WTC11 (cell line): Measurements from ENCODE around the gene SBF2. TPM values are rescaled to one million over a fixed set of nuclear protein-coding genes. Genes with fewer than 3 reads are reported as not detected.

Experiments used
- ATAC-seq: fragments of 200-7000 bp; cut with Tn5 transposase; 2 replicates; pipeline ENCODE4 v1.10.0; 2021; ENCODE audit warnings: mild to moderate bottlenecking, moderate library complexity
- CTCF ChIA-PET: fragments of 300-600 bp; sonication (Branson Sonifier 250); formaldehyde crosslinking; loops from one replicate; lab custom pipeline; 2021; ENCODE audit warnings: antibody characterized with exemption; lab: Charles Lee
- POLR2A ChIA-PET: fragments of 350-600 bp; sonication (Branson Sonifier 250); formaldehyde crosslinking; loops from one replicate; lab custom pipeline; 2021; ENCODE audit warnings: antibody characterized with exemption; lab: Charles Lee
- DNase-seq: peaks from one replicate; pipeline ENCODE4 v3.0.0; 2021; ENCODE audit warnings: low spot score
- H3K27ac Mint-ChIP-seq: 2 replicates; pipeline ENCODE4 v1.8.0; 2021; ENCODE audit warnings: mixed read lengths
- H3K27me3 Mint-ChIP-seq: 2 replicates; pipeline ENCODE4 v1.8.0; 2021; ENCODE audit warnings: low read depth, mild to moderate bottlenecking, moderate library complexity, mixed read lengths
- H3K36me3 Mint-ChIP-seq: 2 replicates; pipeline ENCODE4 v1.8.0; 2021; ENCODE audit warnings: mixed read lengths
- H3K4me1 Mint-ChIP-seq: 2 replicates; pipeline ENCODE4 v1.8.0; 2022; ENCODE audit warnings: mixed read lengths
- H3K4me3 Mint-ChIP-seq: 2 replicates; pipeline ENCODE4 v1.8.0; 2021; ENCODE audit warnings: mild to moderate bottlenecking, moderate library complexity, mixed read lengths
- H3K9me3 Mint-ChIP-seq: 2 replicates; pipeline ENCODE4 v1.8.0; 2021; ENCODE audit warnings: mixed read lengths
- CBFB ChIP-seq: sonication (generic); formaldehyde crosslinking; IDR thresholded peaks from 2 replicates; pipeline ENCODE4 v1.8.1; 2022; ENCODE audit warnings: mild to moderate bottlenecking, low read depth, missing genetic modification reagents
- CREB1 ChIP-seq: sonication (generic); formaldehyde crosslinking; IDR thresholded peaks from 2 replicates; pipeline ENCODE4 v1.8.0; 2023; ENCODE audit warnings: mild to moderate bottlenecking, missing genetic modification reagents
- CREM ChIP-seq: sonication (generic); formaldehyde crosslinking; IDR thresholded peaks from 2 replicates; pipeline ENCODE4 v1.8.1; 2022; ENCODE audit warnings: mild to moderate bottlenecking, missing genetic modification reagents, moderate library complexity
- CTCF ChIP-seq: fragments of 200-600 bp; IDR thresholded peaks from 2 replicates; pipeline ENCODE4 v1.8.0; 2022; ENCODE audit warnings: antibody characterized with exemption
- E2F5 ChIP-seq: sonication (generic); formaldehyde crosslinking; IDR thresholded peaks from 2 replicates; pipeline ENCODE4 v1.8.1; 2022; ENCODE audit warnings: mild to moderate bottlenecking, moderate library complexity, missing genetic modification reagents
- EMX1 ChIP-seq: fragments of 250-450 bp; sonication (Bioruptor Pico); IDR thresholded peaks from 2 replicates; pipeline ENCODE4 v1.8.0; 2021; ENCODE audit warnings: mild to moderate bottlenecking
- ESRRA ChIP-seq: sonication (generic); formaldehyde crosslinking; IDR thresholded peaks from 2 replicates; pipeline ENCODE4 v1.8.1; 2022; ENCODE audit warnings: mild to moderate bottlenecking, missing genetic modification reagents, borderline replicate concordance
- ETV6 ChIP-seq: sonication (generic); formaldehyde crosslinking; IDR thresholded peaks from 2 replicates; pipeline ENCODE4 v1.8.1; 2022; ENCODE audit warnings: mild to moderate bottlenecking, missing genetic modification reagents
- FOXK1 ChIP-seq: sonication (generic); formaldehyde crosslinking; IDR thresholded peaks from 2 replicates; pipeline ENCODE4 v1.8.0; 2022; ENCODE audit warnings: mild to moderate bottlenecking, moderate library complexity, missing genetic modification reagents
- FOXP1 ChIP-seq: sonication (generic); formaldehyde crosslinking; IDR thresholded peaks from 2 replicates; pipeline ENCODE4 v1.8.0; 2022; ENCODE audit warnings: missing genetic modification reagents, mild to moderate bottlenecking, moderate library complexity, borderline replicate concordance
- IRF2 ChIP-seq: sonication (generic); formaldehyde crosslinking; IDR thresholded peaks from 2 replicates; pipeline ENCODE4 v1.8.0; 2022; ENCODE audit warnings: low read depth, missing genetic modification reagents, borderline replicate concordance
- KAT7 ChIP-seq: sonication (generic); formaldehyde crosslinking; IDR thresholded peaks from 2 replicates; pipeline ENCODE4 v1.8.1; 2023; ENCODE audit warnings: missing genetic modification reagents, mild to moderate bottlenecking, borderline replicate concordance
- MXD4 ChIP-seq: fragments of 250-450 bp; sonication (Bioruptor Pico); IDR thresholded peaks from 2 replicates; pipeline ENCODE4 v1.8.0; 2021; ENCODE audit warnings: mild to moderate bottlenecking, moderate library complexity, borderline replicate concordance
- NFYB ChIP-seq: sonication (generic); formaldehyde crosslinking; conservative IDR thresholded peaks from 2 replicates; pipeline ENCODE4 v1.8.0; 2022; ENCODE audit warnings: low read depth, missing genetic modification reagents
- NR2C2 ChIP-seq: sonication (generic); formaldehyde crosslinking; IDR thresholded peaks from 2 replicates; pipeline ENCODE4 v1.8.0; 2022; ENCODE audit warnings: mild to moderate bottlenecking, missing genetic modification reagents
- PREB ChIP-seq: sonication (generic); formaldehyde crosslinking; IDR thresholded peaks from 2 replicates; pipeline ENCODE4 v1.8.1; 2022; ENCODE audit warnings: mild to moderate bottlenecking, missing genetic modification reagents, moderate library complexity, borderline replicate concordance
- PRRX2 ChIP-seq: fragments of 250-450 bp; sonication (Bioruptor Pico); IDR thresholded peaks from 2 replicates; pipeline ENCODE4 v1.8.0; 2021; ENCODE audit warnings: mild to moderate bottlenecking
- RORB ChIP-seq: fragments of 250-450 bp; sonication (Bioruptor Pico); IDR thresholded peaks from 2 replicates; pipeline ENCODE4 v1.9.0; 2021; ENCODE audit warnings: mild to moderate bottlenecking
- SMAD4 ChIP-seq: sonication (generic); formaldehyde crosslinking; IDR thresholded peaks from 2 replicates; pipeline ENCODE4 v1.8.0; 2022; ENCODE audit warnings: mild to moderate bottlenecking, missing genetic modification reagents
- SP1 ChIP-seq: sonication (generic); formaldehyde crosslinking; conservative IDR thresholded peaks from 2 replicates; pipeline ENCODE4 v1.8.1; 2022; ENCODE audit warnings: missing genetic modification reagents
- ZBTB21 ChIP-seq: sonication (generic); formaldehyde crosslinking; IDR thresholded peaks from 2 replicates; pipeline ENCODE4 v1.8.1; 2023; ENCODE audit warnings: mild to moderate bottlenecking, missing genetic modification reagents, borderline replicate concordance
- ZMAT4 ChIP-seq: fragments of 250-450 bp; sonication (Bioruptor Pico); IDR thresholded peaks from 2 replicates; pipeline ENCODE4 v1.9.0; 2021; ENCODE audit warnings: mild to moderate bottlenecking
- ZNF138 ChIP-seq: sonication (generic); formaldehyde crosslinking; conservative IDR thresholded peaks from 2 replicates; pipeline ENCODE4 v1.8.1; 2022; ENCODE audit warnings: mild to moderate bottlenecking, moderate library complexity, missing genetic modification reagents
- ZNF423 ChIP-seq: fragments of 250-450 bp; sonication (Bioruptor Pico); IDR thresholded peaks from 2 replicates; pipeline ENCODE4 v2.1.2; 2022; ENCODE audit warnings: mild to moderate bottlenecking, moderate library complexity
- total RNA-seq: library from RNA; stranded (reverse); gene quantifications from 3 replicates; pipeline ENCODE4 v1.2.3, GENCODE V29; 2021
- TF ChIP-seq, protein P1 (sequence below): sonication (generic); formaldehyde crosslinking; IDR thresholded peaks from 2 replicates; pipeline ENCODE4 v1.8.1; 2022; ENCODE audit warnings: low read depth, missing genetic modification reagents, borderline replicate concordance
- TF ChIP-seq, protein P2 (sequence below): sonication (generic); formaldehyde crosslinking; IDR thresholded peaks from 2 replicates; pipeline ENCODE4 v1.8.1; 2023; ENCODE audit warnings: mild to moderate bottlenecking, missing genetic modification reagents, moderate library complexity
- TF ChIP-seq, protein P3 (sequence below): fragments of 250-450 bp; sonication (Bioruptor Pico); IDR thresholded peaks from 2 replicates; pipeline ENCODE4 v2.1.2; 2022; ENCODE audit warnings: mild to moderate bottlenecking, moderate library complexity

The SBF2 gene
- total RNA-seq, 1 experiment from 2014 or later, result 47.6 TPM

GRCh38 chr11:9759519-9760192, 534.4 kb downstream of the SBF2 start (continued):
- TF ChIP-seq, protein P1, sequence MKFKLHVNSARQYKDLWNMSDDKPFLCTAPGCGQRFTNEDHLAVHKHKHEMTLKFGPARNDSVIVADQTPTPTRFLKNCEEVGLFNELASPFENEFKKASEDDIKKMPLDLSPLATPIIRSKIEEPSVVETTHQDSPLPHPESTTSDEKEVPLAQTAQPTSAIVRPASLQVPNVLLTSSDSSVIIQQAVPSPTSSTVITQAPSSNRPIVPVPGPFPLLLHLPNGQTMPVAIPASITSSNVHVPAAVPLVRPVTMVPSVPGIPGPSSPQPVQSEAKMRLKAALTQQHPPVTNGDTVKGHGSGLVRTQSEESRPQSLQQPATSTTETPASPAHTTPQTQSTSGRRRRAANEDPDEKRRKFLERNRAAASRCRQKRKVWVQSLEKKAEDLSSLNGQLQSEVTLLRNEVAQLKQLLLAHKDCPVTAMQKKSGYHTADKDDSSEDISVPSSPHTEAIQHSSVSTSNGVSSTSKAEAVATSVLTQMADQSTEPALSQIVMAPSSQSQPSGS (CRISPR knock-in tag), result no peak
- TF ChIP-seq SMAD4, result no peak
- TF ChIP-seq ESRRA (CRISPR knock-in tag), result no peak
- no peak for TF ChIP-seq CTCF

- Mint-ChIP-seq H3K36me3 (no peaks in the 10 kb centered on the region), H3K4me1 (peaks cover 43% of the 10 kb centered on the region)
- peak; percentile 49 for DNase-seq
- TF ChIP-seq FOXK1 (CRISPR knock-in tag) (0 out of 2 replicates have a peak, but pooled peaks have one; percentile 44), PRRX2 (no peak), CREM (CRISPR knock-in tag) (no peak), ZBTB21 (no peak), KAT7 (CRISPR knock-in tag) (no peak; the same call in 1 of the 2 replicates), EMX1 (CRISPR knock-in tag) (no peak), PREB (CRISPR knock-in tag) (no peak), NR2C2 (CRISPR knock-in tag) (no peak), ZMAT4 (no peak), NFYB (no peak), SP1 (0 out of 2 replicates have a peak, but pooled peaks have one; percentile 3), RORB (CRISPR knock-in tag) (no peak), IRF2 (CRISPR knock-in tag) (no peak), ZNF138 (CRISPR knock-in tag) (no peak), FOXP1 (CRISPR knock-in tag) (no peak), ZNF423 (CRISPR knock-in tag) (peak; percentile 91), CBFB (CRISPR knock-in tag) (no peak), ESRRA (CRISPR knock-in tag) (0 out of 2 replicates have a peak, but pooled peaks have one; percentile 12), ETV6 (CRISPR knock-in tag) (0 out of 2 replicates have a peak, but pooled peaks have one; percentile 67), MXD4 (no peak), E2F5 (0 out of 2 replicates have a peak, but pooled peaks have one; percentile 6), CREB1 (CRISPR knock-in tag) (no peak)
- TF ChIP-seq, protein P2, sequence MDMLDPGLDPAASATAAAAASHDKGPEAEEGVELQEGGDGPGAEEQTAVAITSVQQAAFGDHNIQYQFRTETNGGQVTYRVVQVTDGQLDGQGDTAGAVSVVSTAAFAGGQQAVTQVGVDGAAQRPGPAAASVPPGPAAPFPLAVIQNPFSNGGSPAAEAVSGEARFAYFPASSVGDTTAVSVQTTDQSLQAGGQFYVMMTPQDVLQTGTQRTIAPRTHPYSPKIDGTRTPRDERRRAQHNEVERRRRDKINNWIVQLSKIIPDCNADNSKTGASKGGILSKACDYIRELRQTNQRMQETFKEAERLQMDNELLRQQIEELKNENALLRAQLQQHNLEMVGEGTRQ (CRISPR knock-in tag), result no peak
- TF ChIP-seq, protein P3, sequence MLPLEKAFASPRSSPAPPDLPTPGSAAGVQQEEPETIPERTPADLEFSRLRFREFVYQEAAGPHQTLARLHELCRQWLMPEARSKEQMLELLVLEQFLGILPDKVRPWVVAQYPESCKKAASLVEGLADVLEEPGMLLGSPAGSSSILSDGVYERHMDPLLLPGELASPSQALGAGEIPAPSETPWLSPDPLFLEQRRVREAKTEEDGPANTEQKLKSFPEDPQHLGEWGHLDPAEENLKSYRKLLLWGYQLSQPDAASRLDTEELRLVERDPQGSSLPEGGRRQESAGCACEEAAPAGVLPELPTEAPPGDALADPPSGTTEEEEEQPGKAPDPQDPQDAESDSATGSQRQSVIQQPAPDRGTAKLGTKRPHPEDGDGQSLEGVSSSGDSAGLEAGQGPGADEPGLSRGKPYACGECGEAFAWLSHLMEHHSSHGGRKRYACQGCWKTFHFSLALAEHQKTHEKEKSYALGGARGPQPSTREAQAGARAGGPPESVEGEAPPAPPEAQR (CRISPR knock-in tag), result no peak
Measured at GRCh38 chr11:9758637-9759518, 535.1 kb downstream of the SBF2 start.

More at GRCh38 chr11:9758637-9759518, 535.1 kb downstream of the SBF2 start:
- POLR2A ChIA-PET, result interaction anchor here (0.6 to 1.5 kb wide), 2 partner anchors 240 to 608 kb away, joined by 4 read pairs; no protein-coding TSS in a partner anchor
- Mint-ChIP-seq H3K4me3 (peak overlapping the region; percentile 61), H3K9me3 (no peaks in the 10 kb centered on the region), H3K27me3 (0 out of 2 replicates have a peak, but pooled peaks cover 3% of the 10 kb centered on the region), H3K27ac (no peak overlapping the region)
- ATAC-seq, result peak; percentile 22
- CTCF ChIA-PET, result interaction anchor here (0.7 to 3.3 kb wide), 37 partner anchors 8 to 693 kb away, joined by 3 to 23 read pairs (median 4); partner anchors contain the start of gene ADM
